Middle frontal gyrus (tissue), 1 donor: ENCODE measurements around the gene STAB1.

ENCODE experiments used
- DNase-seq: peaks from one replicate; pipeline ENCODE4 v3.0.0-alpha.2; 2015; ENCODE audit warnings: low spot score; ENCODE audit errors: extremely low spot score

STAB1 gene

GRCh38 chr3:52484680-52485461 is 10.3 kb upstream of the STAB1 start:
- DNase-seq, result no peak

- DNase-seq, result no peak
These were observed 7.9 kb upstream of the STAB1 start for GRCh38 chr3:52487050-52487787.

- no peak for DNase-seq
These were observed 7.1 kb upstream of the STAB1 start for GRCh38 chr3:52487788-52488691.

- no peak for DNase-seq
These were observed 6.4 kb upstream of the STAB1 start for GRCh38 chr3:52488746-52489145.

GRCh38 chr3:52489453-52489852 is 5.7 kb upstream of the STAB1 start:
- no peak for DNase-seq

- no peak for DNase-seq
These were observed 4.9 kb upstream of the STAB1 start for GRCh38 chr3:52490035-52490938.

GRCh38 chr3:52490939-52491526 is 4.1 kb upstream of the STAB1 start:
- no peak for DNase-seq

GRCh38 chr3:52492059-52492458 is 3.1 kb upstream of the STAB1 start:
- DNase-seq, result no peak

GRCh38 chr3:52493232-52494017 is 1.7 kb upstream of the STAB1 start:
- DNase-seq, result no peak

- no peak for DNase-seq
These were observed 693 bp upstream of the STAB1 start for GRCh38 chr3:52494445-52494844.

GRCh38 chr3:52495777-52496602 is 852 bp downstream of the STAB1 start:
- DNase-seq, result no peak

GRCh38 chr3:52498137-52499054 is 3.3 kb downstream of the STAB1 start:
- DNase-seq, result no peak

- DNase-seq, result no peak
These were observed 5.9 kb downstream of the STAB1 start for GRCh38 chr3:52501046-52501445.

GRCh38 chr3:52502001-52502400 is 6.9 kb downstream of the STAB1 start:
- no peak for DNase-seq

GRCh38 chr3:52502808-52503350 is 7.7 kb downstream of the STAB1 start:
- DNase-seq, result no peak

GRCh38 chr3:52503788-52504424 is 8.8 kb downstream of the STAB1 start:
- no peak for DNase-seq

- DNase-seq, result no peak
These were observed 9.8 kb downstream of the STAB1 start for GRCh38 chr3:52504977-52505376.
